ENCODE data around the gene WFIKKN2.

The WFIKKN2 gene

GRCh38 chr17:50793007-50793406 lies 42.4 kb upstream of the WFIKKN2 start:
- in situ Hi-C loops (cut with MboI; ENCODE audit: low pct_unique_long_range_greater_than_20kb, low sequenced_read_pairs, unreplicated experiment): no loop called here

GRCh38 chr17:50794361-50794760 lies 41.0 kb upstream of the WFIKKN2 start:
- in situ Hi-C loops (cut with MboI; ENCODE audit: low pct_unique_long_range_greater_than_20kb, low sequenced_read_pairs, unreplicated experiment): no loop called here
- DNase-seq (ENCODE audit: low spot score): no peak
- TF ChIP-seq, protein P1, sequence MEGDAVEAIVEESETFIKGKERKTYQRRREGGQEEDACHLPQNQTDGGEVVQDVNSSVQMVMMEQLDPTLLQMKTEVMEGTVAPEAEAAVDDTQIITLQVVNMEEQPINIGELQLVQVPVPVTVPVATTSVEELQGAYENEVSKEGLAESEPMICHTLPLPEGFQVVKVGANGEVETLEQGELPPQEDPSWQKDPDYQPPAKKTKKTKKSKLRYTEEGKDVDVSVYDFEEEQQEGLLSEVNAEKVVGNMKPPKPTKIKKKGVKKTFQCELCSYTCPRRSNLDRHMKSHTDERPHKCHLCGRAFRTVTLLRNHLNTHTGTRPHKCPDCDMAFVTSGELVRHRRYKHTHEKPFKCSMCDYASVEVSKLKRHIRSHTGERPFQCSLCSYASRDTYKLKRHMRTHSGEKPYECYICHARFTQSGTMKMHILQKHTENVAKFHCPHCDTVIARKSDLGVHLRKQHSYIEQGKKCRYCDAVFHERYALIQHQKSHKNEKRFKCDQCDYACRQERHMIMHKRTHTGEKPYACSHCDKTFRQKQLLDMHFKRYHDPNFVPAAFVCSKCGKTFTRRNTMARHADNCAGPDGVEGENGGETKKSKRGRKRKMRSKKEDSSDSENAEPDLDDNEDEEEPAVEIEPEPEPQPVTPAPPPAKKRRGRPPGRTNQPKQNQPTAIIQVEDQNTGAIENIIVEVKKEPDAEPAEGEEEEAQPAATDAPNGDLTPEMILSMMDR (IDR thresholded peaks at IDR 0.05; ENCODE audit: extremely low read depth, insufficient read depth, missing control alignments): no peak

More at GRCh38 chr17:50793007-50793406, 42.4 kb upstream of the WFIKKN2 start:
- DNase-seq (ENCODE audit: low spot score): no peak
- TF ChIP-seq, protein P1 (IDR thresholded peaks at IDR 0.05; ENCODE audit: extremely low read depth, insufficient read depth, missing control alignments): no peak

DNA sequence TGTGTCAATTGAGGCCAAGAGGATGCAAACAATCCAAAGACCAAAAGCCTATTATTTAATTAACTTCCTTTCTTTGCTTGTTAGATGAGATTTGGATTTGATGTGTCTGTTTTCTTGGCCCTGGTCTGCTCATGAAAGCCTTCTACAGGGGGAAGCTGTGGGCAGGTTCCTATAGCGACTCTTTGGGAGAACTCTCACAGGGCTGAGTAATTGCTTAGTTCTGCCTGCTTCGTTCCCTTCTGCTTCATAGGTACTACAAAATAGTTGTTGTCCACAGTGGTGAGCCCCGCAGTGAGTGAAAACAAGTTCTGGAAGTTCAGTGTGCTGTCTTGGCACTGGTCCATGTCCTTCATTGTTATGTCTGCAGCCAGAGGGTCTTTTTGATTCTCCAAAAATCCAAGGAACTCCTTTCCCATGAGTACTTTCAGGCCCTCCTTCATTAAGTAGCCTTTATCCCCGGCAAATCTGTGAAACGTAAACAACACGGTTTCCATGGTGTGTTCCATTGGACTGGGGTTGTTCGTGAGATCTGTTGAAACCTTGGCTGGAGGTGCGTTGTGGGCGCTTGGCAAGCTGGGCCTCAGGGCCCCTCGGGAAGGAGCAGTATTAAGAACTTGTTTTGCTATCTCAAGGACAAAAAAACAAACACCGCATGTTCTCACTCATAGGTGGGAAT lies 38.1 kb upstream of the WFIKKN2 start:
- in situ Hi-C loops (cut with MboI; ENCODE audit: low pct_unique_long_range_greater_than_20kb, low sequenced_read_pairs, unreplicated experiment): no loop called here
- TF ChIP-seq, protein P1 (IDR thresholded peaks at IDR 0.05; ENCODE audit: extremely low read depth, insufficient read depth, missing control alignments): no peak
- no peak for DNase-seq (ENCODE audit: low spot score)

- TF ChIP-seq, protein P1 (IDR thresholded peaks at IDR 0.05; ENCODE audit: extremely low read depth, insufficient read depth, missing control alignments): no peak
- in situ Hi-C loops (cut with MboI; ENCODE audit: low pct_unique_long_range_greater_than_20kb, low sequenced_read_pairs, unreplicated experiment): no loop called here
- DNase-seq (ENCODE audit: low spot score): no peak
These were observed 36.7 kb upstream of the WFIKKN2 start for GRCh38 chr17:50798424-50799288.

- TF ChIP-seq, protein P1 (IDR thresholded peaks at IDR 0.05; ENCODE audit: extremely low read depth, insufficient read depth, missing control alignments): no peak
- in situ Hi-C loops (cut with MboI; ENCODE audit: low pct_unique_long_range_greater_than_20kb, low sequenced_read_pairs, unreplicated experiment): no loop called here
These were observed 35.8 kb upstream of the WFIKKN2 start for GRCh38 chr17:50799582-50799981.

DNA sequence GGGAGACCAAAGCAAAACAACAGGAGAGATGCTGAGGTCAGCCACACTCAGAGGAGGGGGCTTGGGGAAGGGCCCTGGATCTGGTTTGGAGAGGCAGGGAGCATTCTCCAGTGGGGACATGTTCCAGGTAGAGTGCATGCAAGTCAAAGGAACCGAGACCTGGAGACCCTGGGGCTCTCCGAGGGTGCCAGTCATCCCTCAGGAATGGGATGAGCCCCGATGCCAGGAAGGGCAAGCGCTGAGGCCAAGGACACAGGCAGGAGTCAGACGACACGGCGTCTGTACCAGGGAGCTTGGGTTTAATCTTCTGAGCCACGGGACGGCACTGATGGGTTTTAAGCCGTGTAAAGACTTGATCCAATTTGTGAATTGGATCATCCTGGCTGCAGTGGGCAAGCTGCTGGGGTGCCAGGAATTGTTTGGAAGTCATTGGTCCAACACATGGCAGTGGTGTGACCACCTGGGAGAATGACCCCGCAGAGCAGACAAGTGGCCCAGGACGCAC lies 35.1 kb upstream of the WFIKKN2 start:
- in situ Hi-C loops (cut with MboI; ENCODE audit: low pct_unique_long_range_greater_than_20kb, low sequenced_read_pairs, unreplicated experiment): no loop called here
- TF ChIP-seq, protein P1 (IDR thresholded peaks at IDR 0.05; ENCODE audit: extremely low read depth, insufficient read depth, missing control alignments): no peak
- DNase-seq (ENCODE audit: low spot score): no peak

More at GRCh38 chr17:50799582-50799981, 35.8 kb upstream of the WFIKKN2 start:
- no peak for DNase-seq (ENCODE audit: low spot score)
